CD14-positive monocyte (primary cell): Measurements from ENCODE around the gene CRADD. TPM values are rescaled to one million over a fixed set of nuclear protein-coding genes. Genes with fewer than 3 reads are reported as not detected.

Experiments
- DNase-seq, 3 donors: peaks; one replicate each; pipeline ENCODE4 v3.0.0-alpha.2; 2011 to 2022
- H2AFZ ChIP-seq: 2 replicates; pipeline ENCODE4 v1.6.0; 2012; ENCODE audit warnings: mild to moderate bottlenecking, low read depth, low read length, inconsistent platforms; ENCODE audit not compliant: insufficient read depth, poor library complexity, severe bottlenecking
- H3K27ac ChIP-seq, 2 donors: 1 replicate in 1 of 2; 2 replicates in 1 of 2; pipeline ENCODE4 v1.5.1; 2012 to 2013; ENCODE audit warnings: low read length in 2 of 2, control low read depth in 1 of 2, inconsistent platforms in 1 of 2, low read depth in 1 of 2, mild to moderate bottlenecking in 1 of 2
- H3K27me3 ChIP-seq, 2 donors: one replicate each; pipeline versions ENCODE4 v1.6.0 to v1.6.1; 2011 to 2013; ENCODE audit warnings: low read length in 2 of 2; ENCODE audit not compliant: control insufficient read depth in 2 of 2, insufficient read depth in 2 of 2
- H3K36me3 ChIP-seq, 2 donors: replicated peaks in 1 of 2; 1 replicate in 1 of 2; 2 replicates in 1 of 2; pipeline versions ENCODE4 v1.5.1 to v1.6.1; 2012 to 2013; ENCODE audit warnings: low read length in 2 of 2, control low read depth in 1 of 2, inconsistent platforms in 1 of 2, mild to moderate bottlenecking in 1 of 2; ENCODE audit not compliant: insufficient read depth in 2 of 2, control insufficient read depth in 1 of 2
- H3K4me1 ChIP-seq, 2 donors: 1 replicate in 1 of 2; 2 replicates in 1 of 2; pipeline versions ENCODE4 v1.5.1 to v1.6.1; 2012 to 2013; ENCODE audit warnings: low read length in 2 of 2, control low read depth in 1 of 2, inconsistent platforms in 1 of 2, mild to moderate bottlenecking in 1 of 2, moderate library complexity in 1 of 2; ENCODE audit not compliant: insufficient read depth in 2 of 2, control insufficient read depth in 1 of 2
- H3K4me2 ChIP-seq: replicated peaks from 2 replicates; pipeline ENCODE3; 2012; ENCODE audit warnings: low read length, moderate library complexity, mild to moderate bottlenecking; ENCODE audit not compliant: poor library complexity, severe bottlenecking; ENCODE audit errors: extremely low read depth
- H3K4me3 ChIP-seq, 3 experiments: fragments of 200-600 bp in 1 of 3; sonication (generic) in 1 of 3; replicated peaks in 1 of 3; 1 replicate in 2 of 3; 2 replicates in 1 of 3; pipeline ENCODE4 v1.5.1; 2011 to 2013; ENCODE audit warnings: low read length in 3 of 3, mild to moderate bottlenecking in 3 of 3, control low read depth in 2 of 3, low read depth in 2 of 3, inconsistent platforms in 1 of 3, moderate library complexity in 1 of 3
- H3K79me2 ChIP-seq: 2 replicates; pipeline ENCODE4 v1.6.0; 2012; ENCODE audit warnings: mild to moderate bottlenecking, control low read depth, inconsistent platforms, low read length, moderate library complexity; ENCODE audit not compliant: insufficient read depth
- H3K9ac ChIP-seq: 2 replicates; pipeline ENCODE4 v1.6.0; 2017; ENCODE audit warnings: low read length, mild to moderate bottlenecking; ENCODE audit not compliant: insufficient read depth, poor library complexity, severe bottlenecking
- H3K9me3 ChIP-seq, 2 donors: replicated peaks in 1 of 2; 1 replicate in 1 of 2; 2 replicates in 1 of 2; pipeline versions ENCODE4 v1.5.1 to v1.6.1; 2012 to 2013; ENCODE audit warnings: low read length in 2 of 2, control low read depth in 1 of 2; ENCODE audit not compliant: control insufficient read depth in 1 of 2, insufficient read depth in 1 of 2
- H4K20me1 ChIP-seq: 2 replicates; pipeline ENCODE4 v1.6.0; 2012; ENCODE audit warnings: mild to moderate bottlenecking, low read length, control low read depth, moderate library complexity; ENCODE audit not compliant: insufficient read depth
- H3K27ac Mint-ChIP-seq, 7 donors: one replicate each; pipeline ENCODE4 v1.8.0; 2020; ENCODE audit warnings: mild to moderate bottlenecking in 7 of 7, mixed read lengths in 7 of 7, moderate library complexity in 6 of 7, inconsistent platforms in 2 of 7
- H3K27me3 Mint-ChIP-seq, 3 donors: one replicate each; pipeline ENCODE4 v1.8.0; 2021 to 2022; ENCODE audit warnings: low read depth in 3 of 3, mild to moderate bottlenecking in 3 of 3, mixed read lengths in 3 of 3, moderate library complexity in 3 of 3, inconsistent platforms in 1 of 3
- H3K36me3 Mint-ChIP-seq, 2 donors: one replicate each; pipeline ENCODE4 v1.8.0; 2020; ENCODE audit warnings: mixed read lengths in 2 of 2, inconsistent platforms in 1 of 2, mild to moderate bottlenecking in 1 of 2
- H3K4me1 Mint-ChIP-seq: one replicate; pipeline ENCODE4 v1.8.0; 2020; ENCODE audit warnings: mild to moderate bottlenecking, mixed read lengths
- H3K4me3 Mint-ChIP-seq, 2 donors: one replicate each; pipeline ENCODE4 v1.8.0; 2020; ENCODE audit warnings: mild to moderate bottlenecking in 2 of 2, mixed read lengths in 2 of 2, moderate library complexity in 1 of 2
- H3K9me3 Mint-ChIP-seq, 7 donors: one replicate each; pipeline ENCODE4 v1.8.0; 2020 to 2022; ENCODE audit warnings: mixed read lengths in 7 of 7, mild to moderate bottlenecking in 6 of 7, moderate library complexity in 6 of 7, inconsistent platforms in 2 of 7
- CTCF ChIP-seq: fragments of 200-600 bp; IDR thresholded peaks from one replicate; pipeline ENCODE4 v1.8.0; 2022; ENCODE audit warnings: antibody characterized with exemption, mild to moderate bottlenecking
- WGBS: methylation state at CpG from one replicate; pipeline ENCODE4 v1.1.5; 2013; ENCODE audit warnings: missing lambda C conversion rate; ENCODE audit not compliant: insufficient coverage; 5-methylcytosine and 5-hydroxymethylcytosine counted together
- intact Hi-C, 2 donors: fragments of 100-400 bp; cut with micrococcal nuclease; formaldehyde crosslinking; loops; one replicate each; pipeline versions ENCODE4 v1.15.0 to v1.15.1; 2023
- polyA plus RNA-seq, 3 donors: library from polyadenylated mRNA; depleted of rRNA in 1 of 3; unstranded in 2 of 3; stranded (reverse) in 1 of 3; fragments of 300-500 nt in 2 of 3; fragments of >200 nt in 1 of 3; fragmentation: Illumina TruSeq in 2 of 3; gene quantifications; 1 replicate in 2 of 3; 2 replicates in 1 of 3; pipeline ENCODE4 v1.2.3, GENCODE V29; 2012 to 2021

CRADD gene
- polyA plus RNA-seq, 3 donors = 5.6 to 12.2 (median 11.2) TPM

GRCh38 chr12:93682846-93683261, 5.7 kb downstream of the CRADD start:
- Histone ChIP-seq H4K20me1 (no peaks in the 10 kb centered on the region), H3K4me1 (peaks cover 6 to 7% of the 10 kb centered on the region in 2 donors), H3K9me3 (no peaks in the 10 kb centered on the region), H2AFZ (no peak overlapping the region), H3K79me2 (no peaks in the 10 kb centered on the region), H3K4me3 (no peak overlapping the region), H3K9ac (no peak overlapping the region), H3K36me3 (no peaks in the 10 kb centered on the region), H3K27ac (no peak overlapping the region), H3K27me3 (no peaks in the 10 kb centered on the region), H3K4me2 (no peak overlapping the region)
- H3K27me3 Mint-ChIP-seq = peaks cover 0 to 4% (median 0%) of the 10 kb centered on the region in 3 donors
- no peak overlapping the region for H3K27ac Mint-ChIP-seq
- H3K4me1 Mint-ChIP-seq = peaks cover 18% of the 10 kb centered on the region
- DNase-seq = no peak
- intact Hi-C loops = loop anchor here in 1 of 2 donors (5.0 kb wide), 1 partner anchor 116 kb away; no protein-coding TSS in a partner anchor
- H3K36me3 Mint-ChIP-seq = peaks cover 10 to 11% of the 10 kb centered on the region in 2 donors
- no peak for TF ChIP-seq CTCF
- 100% methylated on average over 3 of the region's 5 CpGs for WGBS
- peaks cover 0 to 1% (median 0%) of the 10 kb centered on the region in 7 donors for H3K9me3 Mint-ChIP-seq
- no peak overlapping the region for H3K4me3 Mint-ChIP-seq

DNA sequence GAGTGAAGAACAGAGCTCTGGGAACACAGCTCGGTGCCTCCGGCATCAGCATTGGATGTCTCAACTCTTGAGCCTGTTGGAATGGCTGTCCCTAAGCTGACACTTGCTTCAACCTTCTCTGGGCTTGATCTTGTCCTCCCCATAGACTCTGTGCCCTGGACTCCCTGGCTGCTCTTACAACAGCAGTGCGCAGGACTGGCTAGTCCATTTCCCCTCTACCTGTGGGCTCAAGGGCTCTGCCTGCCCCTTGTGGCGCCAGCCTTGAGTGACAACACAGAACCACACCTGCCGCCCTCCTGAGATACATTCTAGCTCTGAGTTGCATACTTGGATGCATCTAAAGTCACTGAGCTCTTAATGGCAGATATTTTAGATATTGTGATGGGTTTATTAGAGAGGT, 6.2 kb downstream of the CRADD start:
- Histone ChIP-seq H3K27me3 (no peaks in the 10 kb centered on the region), H3K79me2 (no peaks in the 10 kb centered on the region), H3K4me1 (peaks cover under 1 to 1% of the 10 kb centered on the region in 2 donors), H3K9ac (no peak overlapping the region), H3K27ac (no peak overlapping the region), H3K4me3 (no peak overlapping the region), H4K20me1 (no peaks in the 10 kb centered on the region), H2AFZ (no peak overlapping the region), H3K36me3 (no peaks in the 10 kb centered on the region), H3K4me2 (no peak overlapping the region), H3K9me3 (no peaks in the 10 kb centered on the region)
- Mint-ChIP-seq H3K4me3 (no peak overlapping the region), H3K9me3 (peaks cover 0 to 1% (median 0%) of the 10 kb centered on the region in 7 donors), H3K27ac (peak overlapping the region in 1 of 7 donors; percentile 58), H3K4me1 (peaks cover 12% of the 10 kb centered on the region), H3K27me3 (peaks cover 0 to 4% (median 0%) of the 10 kb centered on the region in 3 donors), H3K36me3 (peaks cover 12 to 13% of the 10 kb centered on the region in 2 donors)
- DNase-seq = no peak
- intact Hi-C loops = loop anchor here in 1 of 2 donors (5.0 kb wide), 1 partner anchor 116 kb away; no protein-coding TSS in a partner anchor
- 96% methylated on average over 5 of the region's 5 CpGs for WGBS
- TF ChIP-seq CTCF = no peak
